HG03095 (cell line): ENCODE data around the gene CUBN.

Experiments
- ATAC-seq: cut with Tn5 transposase; IDR thresholded peaks from one replicate; pipeline ENCODE4 v1.9.1; 2021; ENCODE audit warnings: moderate library complexity; ENCODE audit not compliant: unreplicated experiment

CUBN gene

DNA sequence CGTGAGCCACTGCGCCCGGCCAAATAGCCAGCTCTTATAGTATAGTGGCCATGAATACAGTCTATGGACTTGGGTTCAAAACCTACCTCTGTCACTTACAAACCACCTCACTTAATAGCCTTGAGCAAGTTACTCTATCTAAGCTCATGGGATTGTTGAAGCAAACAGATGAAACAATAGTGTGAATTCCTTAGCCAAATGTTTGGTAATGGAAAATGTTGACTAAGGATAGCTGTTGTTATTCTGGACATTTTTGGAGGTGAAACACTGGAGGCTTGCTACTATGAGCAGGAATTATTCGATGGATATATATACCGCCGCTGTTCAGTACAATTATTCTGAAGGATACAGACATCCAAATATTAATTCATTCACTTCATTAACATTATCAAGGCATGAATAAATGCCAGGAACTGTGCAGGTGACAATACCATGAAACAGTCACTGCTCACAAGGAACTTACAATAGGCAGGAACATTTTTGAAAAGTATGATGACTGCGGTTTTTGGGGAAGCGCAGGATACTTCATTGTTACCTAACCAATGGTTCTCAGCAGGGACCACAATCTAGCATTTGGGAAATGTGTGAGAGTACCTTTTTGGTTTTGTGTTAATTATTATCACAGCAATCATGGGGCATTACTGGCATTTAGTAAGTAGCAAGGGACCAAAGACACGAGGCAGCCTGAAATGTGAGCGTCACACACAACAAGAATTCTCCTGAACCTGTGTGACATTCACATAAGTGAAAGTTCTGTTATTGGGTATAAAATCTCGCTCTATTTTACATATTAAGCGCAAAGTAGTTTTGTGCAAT, 55.7 kb downstream of the CUBN start:
- no peak for ATAC-seq

GRCh38 chr10:17068953-17069352, 60.7 kb downstream of the CUBN start:
- ATAC-seq = no peak

GRCh38 chr10:17067376-17068264, 62.0 kb downstream of the CUBN start:
- ATAC-seq = no peak

DNA sequence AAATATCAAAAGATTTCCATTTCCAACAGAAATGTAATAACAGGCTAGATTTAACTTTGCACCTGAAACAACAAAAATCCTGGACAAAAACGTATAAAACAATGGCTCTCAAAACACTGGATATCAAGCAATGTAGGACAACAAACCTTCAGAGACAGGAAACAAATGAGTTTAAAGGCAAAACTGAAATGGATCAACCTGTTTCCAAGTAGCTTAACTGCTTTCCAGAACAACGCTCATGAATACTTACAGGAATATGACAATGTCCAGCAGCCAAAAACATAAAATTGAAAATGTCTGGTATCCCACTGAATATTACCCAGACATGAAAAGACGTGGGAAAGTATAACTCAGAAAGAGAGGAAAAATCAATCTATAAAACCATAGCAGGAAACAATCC, 62.8 kb downstream of the CUBN start:
- ATAC-seq = no peak

GRCh38 chr10:17066000-17066399, 63.6 kb downstream of the CUBN start:
- ATAC-seq = no peak

GRCh38 chr10:17065273-17065672, 64.3 kb downstream of the CUBN start:
- ATAC-seq = no peak

GRCh38 chr10:17064435-17064834, 65.2 kb downstream of the CUBN start:
- ATAC-seq = no peak

DNA sequence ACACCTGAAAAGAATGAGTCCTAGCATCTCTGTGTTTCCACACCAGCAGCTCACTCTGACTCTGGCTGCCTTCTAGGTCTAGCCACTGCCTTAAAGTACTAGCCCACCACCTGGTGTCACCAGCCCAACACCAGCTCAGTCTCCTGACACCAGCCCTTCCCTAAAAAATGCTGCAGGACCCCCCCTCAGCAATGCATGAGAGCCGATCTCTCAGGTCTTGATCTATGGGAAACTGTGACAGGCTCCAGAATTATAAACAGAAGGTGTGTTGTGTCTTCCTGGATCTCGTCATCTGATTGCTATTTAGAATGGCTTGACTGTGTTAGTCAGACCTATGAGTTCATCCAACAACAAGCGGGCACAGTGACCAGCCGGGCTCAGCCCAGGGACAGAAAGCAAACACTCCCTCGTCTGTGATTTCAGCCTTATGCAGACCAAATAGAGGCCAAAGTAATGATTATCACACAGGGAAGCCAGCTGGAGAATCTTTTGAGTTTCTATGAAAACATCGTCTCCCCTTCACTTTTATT, 66.6 kb downstream of the CUBN start:
- no peak for ATAC-seq

DNA sequence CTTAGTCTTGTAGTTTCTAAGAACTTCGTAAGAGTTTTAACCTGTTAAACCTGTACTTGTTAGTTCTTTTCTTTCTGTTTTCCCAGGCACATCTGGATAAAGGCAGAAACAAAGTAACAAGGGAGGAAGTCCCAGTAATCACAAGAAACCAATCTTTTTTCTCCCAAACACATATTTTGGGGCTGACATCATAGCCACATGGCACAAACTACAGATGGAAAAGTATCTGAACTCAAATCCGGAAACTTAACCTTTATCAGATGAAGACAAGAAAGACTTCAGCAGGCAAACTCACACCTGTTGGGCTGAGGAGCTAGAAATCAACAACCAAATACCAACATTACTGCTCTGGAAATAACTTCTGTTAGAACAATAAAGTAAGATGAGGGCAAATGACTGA, 67.1 kb downstream of the CUBN start:
- ATAC-seq = no peak

DNA sequence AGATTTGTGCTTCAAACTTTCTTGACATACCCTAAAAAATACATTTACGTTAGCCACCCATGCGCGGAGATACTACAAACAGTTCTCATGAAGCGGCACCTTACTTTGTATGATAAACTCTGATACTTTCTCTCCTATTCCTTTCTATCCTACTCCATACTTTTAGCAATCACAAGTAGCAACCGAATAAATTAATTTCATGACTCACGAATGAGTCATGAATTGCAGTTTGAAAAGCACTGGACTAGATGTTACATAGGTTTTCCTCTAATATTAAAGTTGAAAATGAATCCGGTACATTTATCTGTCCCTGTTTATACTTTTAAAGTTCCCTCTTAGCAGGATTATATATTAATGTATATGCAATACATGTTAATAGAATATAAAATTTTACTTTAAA, 67.6 kb downstream of the CUBN start:
- no peak for ATAC-seq

- ATAC-seq = no peak
Observed at GRCh38 chr10:17061418-17061817, 68.2 kb downstream of the CUBN start.

GRCh38 chr10:17060289-17060688, 69.3 kb downstream of the CUBN start:
- ATAC-seq = no peak

DNA sequence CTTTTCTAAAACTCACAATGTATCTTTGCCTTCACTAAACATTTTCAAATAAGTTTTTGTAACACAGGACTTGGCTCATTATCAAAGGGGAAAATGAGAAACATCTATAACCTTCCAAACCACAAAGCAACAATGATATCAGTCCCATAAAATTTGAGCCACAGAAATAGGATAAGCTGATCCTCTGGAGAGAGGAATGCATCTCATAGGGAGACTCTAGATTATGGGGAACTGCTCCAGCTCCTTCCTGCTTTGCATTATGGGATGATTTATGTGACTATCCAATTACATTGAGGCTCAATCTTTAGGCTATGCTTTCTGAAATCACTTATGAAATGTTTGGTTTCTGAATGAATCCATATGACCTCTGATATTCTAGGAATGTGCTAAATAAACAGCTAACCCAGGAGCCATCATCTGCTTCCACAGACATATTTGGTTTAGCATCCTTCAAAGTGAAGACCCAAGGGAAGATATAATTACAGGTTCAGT, 70.4 kb downstream of the CUBN start:
- ATAC-seq = no peak

DNA sequence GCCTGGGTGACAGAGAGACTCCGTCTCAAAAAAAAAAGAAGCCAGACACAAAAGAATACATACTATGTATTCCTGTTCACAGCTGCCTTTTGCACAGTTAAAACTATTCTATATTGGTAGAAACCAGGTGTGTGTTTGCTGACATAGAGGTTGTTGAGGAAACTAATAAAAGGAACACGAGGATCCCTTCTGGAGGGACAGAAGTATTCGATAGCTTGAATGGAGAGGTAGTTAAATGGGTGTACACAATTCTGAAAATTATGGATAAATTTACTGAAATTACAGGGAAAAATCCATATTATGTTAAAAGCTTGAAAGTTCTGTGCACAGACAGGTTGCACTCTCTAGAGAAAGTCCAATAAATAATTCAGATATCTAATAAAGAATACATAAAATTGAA, 71.5 kb downstream of the CUBN start:
- no peak for ATAC-seq

DNA sequence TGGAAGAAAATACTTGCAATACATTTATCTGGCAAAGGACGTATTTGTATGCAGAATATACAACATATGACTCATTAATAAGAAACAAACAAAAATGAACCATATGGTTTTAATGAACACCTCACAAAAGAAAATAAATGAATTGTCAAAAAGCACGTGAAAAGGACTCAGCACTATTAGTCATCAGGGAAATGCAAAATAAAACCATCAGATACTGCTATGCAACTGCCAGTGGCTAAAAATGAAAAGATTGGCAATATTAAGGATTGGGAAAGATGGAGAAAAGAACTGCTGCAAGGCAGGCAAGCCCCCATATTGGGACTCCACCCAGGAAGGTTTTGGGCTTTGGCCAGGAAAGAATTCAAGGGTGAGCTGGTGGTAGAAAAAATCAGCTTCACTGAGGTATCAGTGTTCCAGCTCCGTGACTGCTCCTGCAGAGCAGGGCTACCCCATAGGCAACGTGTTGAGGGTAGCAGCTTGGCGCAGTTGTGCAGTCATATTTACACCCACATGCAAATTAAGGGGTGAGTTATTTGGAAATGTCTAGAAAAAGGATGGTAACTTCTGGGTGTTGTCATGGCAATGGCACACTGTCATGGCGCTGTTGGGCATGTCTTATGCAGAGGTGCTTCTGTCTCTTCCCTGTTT, 72.7 kb downstream of the CUBN start:
- ATAC-seq = no peak

DNA sequence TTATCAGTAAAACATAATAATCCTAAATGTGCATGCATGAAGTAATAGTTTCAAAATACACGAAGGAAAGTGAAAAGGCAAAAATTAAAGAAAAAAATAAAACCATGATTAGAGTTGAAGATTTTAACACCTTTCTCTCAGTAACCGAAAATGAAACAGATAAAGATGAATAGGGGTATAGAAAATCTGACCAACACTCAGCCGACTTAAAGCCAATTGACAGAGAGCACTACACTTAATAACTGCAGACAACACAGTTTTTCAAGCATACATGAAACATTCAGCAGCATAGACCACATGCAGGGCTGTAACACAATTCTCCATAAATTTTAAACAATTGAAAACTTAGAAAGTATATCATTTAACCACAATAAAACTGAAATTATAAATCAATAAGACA, 76.1 kb downstream of the CUBN start:
- ATAC-seq = no peak

GRCh38 chr10:17053061-17053460, 76.5 kb downstream of the CUBN start:
- ATAC-seq = no peak

- ATAC-seq = no peak
Observed at GRCh38 chr10:17051851-17052250, 77.8 kb downstream of the CUBN start.

DNA sequence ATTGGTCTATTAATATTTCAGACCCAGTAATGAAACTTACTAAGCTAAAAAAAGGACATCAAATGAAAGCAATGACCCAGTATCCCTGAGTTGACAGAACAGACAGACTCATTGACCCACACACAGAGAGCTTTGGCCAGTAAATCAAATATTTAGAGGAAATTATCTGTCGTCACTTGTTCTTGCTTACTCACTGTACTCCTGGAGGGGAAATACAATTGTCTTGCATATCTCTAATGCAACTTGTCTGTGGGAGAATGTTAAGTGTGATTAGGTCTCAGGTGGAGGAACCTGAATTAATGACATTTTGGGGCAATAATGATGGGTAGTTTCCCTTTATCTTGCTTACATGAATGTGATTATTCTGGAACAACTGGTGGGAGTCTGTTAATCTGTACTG, 80.4 kb downstream of the CUBN start:
- ATAC-seq = no peak

GRCh38 chr10:17047908-17048307, 81.7 kb downstream of the CUBN start:
- ATAC-seq = no peak

GRCh38 chr10:17046989-17047388, 82.6 kb downstream of the CUBN start:
- no peak for ATAC-seq
